AG09319 (cell line): ENCODE data around the gene KIF14.
A peak's percentile ranks its signal among the peaks of the same experiment; 100 is the strongest.
"Not testable (repeated sequence)": the region's sequence is repeated elsewhere in the genome, so short reads cannot be mapped to it uniquely, and the experiment has no call there.

Experiments
- DNase-seq: peaks from one replicate; pipeline ENCODE4 v3.0.0-alpha.2; 2010; ENCODE audit warnings: low read depth; ENCODE audit errors: extremely low read depth
- CTCF ChIP-seq: IDR thresholded peaks from 2 replicates; pipeline ENCODE4 v1.5.1; 2011; ENCODE audit warnings: low read depth, mild to moderate bottlenecking, inconsistent platforms, low read length, moderate library complexity

KIF14 gene

GRCh38 chr1:200561856-200562214, 58.7 kb downstream of the KIF14 start:
- DNase-seq, result no peak
- TF ChIP-seq CTCF, result no peak

- peak; percentile 78 for TF ChIP-seq CTCF
- DNase-seq, result peak; percentile 24
These were observed 61.6 kb downstream of the KIF14 start for GRCh38 chr1:200558866-200559459.

GRCh38 chr1:200556002-200556401, 64.5 kb downstream of the KIF14 start:
- DNase-seq, result no peak
- TF ChIP-seq CTCF, result peak; percentile 12

- DNase-seq, result not testable (repeated sequence)
These were observed 67.8 kb downstream of the KIF14 start for GRCh38 chr1:200552737-200553136.

GRCh38 chr1:200550367-200550766, 70.2 kb downstream of the KIF14 start:
- TF ChIP-seq CTCF, result no peak
- DNase-seq, result no peak

- no peak for TF ChIP-seq CTCF
- DNase-seq, result no peak
These were observed 73.2 kb downstream of the KIF14 start for GRCh38 chr1:200547386-200547785.

- DNase-seq, result no peak
- TF ChIP-seq CTCF, result no peak
These were observed 74.0 kb downstream of the KIF14 start for GRCh38 chr1:200546577-200546976.

GRCh38 chr1:200542162-200542561, 78.4 kb downstream of the KIF14 start:
- TF ChIP-seq CTCF, result no peak
- no peak for DNase-seq
